GM12864 (cell line): ENCODE measurements around the gene RALBP1.

Experiments used
- DNase-seq: peaks from one replicate; pipeline ENCODE4 v3.0.0-alpha.2; 2011; ENCODE audit warnings: low read depth
- H3K4me3 ChIP-seq: 2 replicates; pipeline ENCODE4 v1.5.1; 2011; ENCODE audit warnings: mild to moderate bottlenecking, low read depth, low read length, control low read depth
- CTCF ChIP-seq: IDR thresholded peaks from 2 replicates; pipeline ENCODE4 v1.5.1; 2011; ENCODE audit warnings: low read depth, mild to moderate bottlenecking, moderate library complexity, low read length, control low read depth, inconsistent platforms; ENCODE audit errors: missing control alignments

The RALBP1 gene

DNA sequence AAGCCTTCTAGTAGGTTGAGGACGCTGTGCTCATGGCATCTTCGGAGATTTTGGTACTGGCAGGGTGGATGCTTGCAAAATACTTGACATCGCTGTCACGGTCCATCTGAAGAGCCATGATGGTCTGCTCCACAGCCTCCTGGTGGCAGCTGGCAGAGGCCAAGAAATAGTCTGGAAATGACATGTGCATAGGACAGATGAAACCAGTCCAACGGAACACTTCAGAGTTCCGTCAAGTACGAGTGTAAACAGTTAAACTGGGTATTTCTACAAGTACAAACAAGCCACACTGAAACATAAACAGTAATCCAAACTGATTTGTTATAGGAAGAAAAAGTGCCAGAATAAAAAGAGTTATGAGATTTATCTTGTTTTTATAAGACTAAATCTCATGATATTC is 72.5 kb downstream of the RALBP1 start:
- no peak overlapping the region for H3K4me3 ChIP-seq
- TF ChIP-seq CTCF = no peak
- no peak for DNase-seq

DNA sequence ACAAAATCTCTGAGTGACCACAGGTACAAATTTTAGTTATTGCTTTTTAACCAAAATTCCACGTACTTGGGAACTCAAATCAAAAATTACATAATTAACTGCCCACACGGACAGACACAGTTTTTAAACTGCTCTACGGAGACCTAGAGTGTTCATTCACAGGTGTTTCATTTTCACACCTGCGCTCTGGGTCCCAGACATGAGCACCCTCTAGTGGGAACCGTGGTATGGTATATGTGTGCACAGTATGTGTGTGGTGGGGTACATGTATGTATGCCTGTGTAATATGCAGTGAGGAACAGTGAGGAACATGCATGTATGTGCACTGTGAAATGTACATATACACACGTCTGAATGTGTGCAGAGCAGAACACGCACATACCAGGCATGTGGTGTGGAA is 74.1 kb downstream of the RALBP1 start:
- no peak for DNase-seq
- TF ChIP-seq CTCF = peak; percentile 8

DNA sequence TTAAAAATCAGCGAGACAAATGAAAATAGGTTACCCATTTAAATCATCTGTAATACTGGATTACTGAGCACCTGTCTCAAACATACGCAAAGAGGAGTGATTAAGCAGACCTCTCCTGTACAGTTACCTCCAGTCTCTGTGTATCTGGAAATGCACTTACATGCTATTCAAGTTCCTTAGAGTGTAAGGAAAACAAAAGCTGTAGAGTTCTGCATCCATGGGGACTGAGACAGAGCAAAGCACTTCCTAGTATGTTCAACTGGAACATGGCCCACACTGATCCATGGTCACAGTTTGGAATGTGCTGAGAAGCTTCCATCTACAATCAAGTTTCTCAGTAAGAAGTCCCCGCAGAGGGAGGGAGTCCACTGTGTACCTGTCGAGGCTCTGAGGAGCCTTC is 75.1 kb downstream of the RALBP1 start:
- TF ChIP-seq CTCF = no peak
- H3K4me3 ChIP-seq = no peak overlapping the region
- no peak for DNase-seq

More for the DNA sequence above, 74.1 kb downstream of the RALBP1 start:
- no peak overlapping the region for H3K4me3 ChIP-seq

- TF ChIP-seq CTCF = no peak
- no peak overlapping the region for H3K4me3 ChIP-seq
- no peak for DNase-seq
Measured at GRCh38 chr18:9552191-9552590, 76.9 kb downstream of the RALBP1 start.

GRCh38 chr18:9552616-9553015 is 77.3 kb downstream of the RALBP1 start:
- no peak for DNase-seq
- no peak overlapping the region for H3K4me3 ChIP-seq
- TF ChIP-seq CTCF = no peak

GRCh38 chr18:9557250-9557943 is 82.1 kb downstream of the RALBP1 start:
- no peak for DNase-seq

More at GRCh38 chr18:9557250-9557943, 82.1 kb downstream of the RALBP1 start:
- TF ChIP-seq CTCF = no peak
- no peak overlapping the region for H3K4me3 ChIP-seq
